HepG2 (cell line): ENCODE data around the gene UBASH3A. TPM values are rescaled to one million over a fixed set of nuclear protein-coding genes. Genes with fewer than 3 reads are reported as not detected.
A peak's percentile ranks its signal among the peaks of the same experiment; 100 is the strongest.

ENCODE experiments used
- BCL6 ChIP-seq: IDR thresholded peaks from 2 replicates; pipeline ENCODE4 v1.6.1; 2016; ENCODE audit warnings: missing genetic modification reagents, missing compliant biosample characterization
- BCLAF1 ChIP-seq: fragments of 450-650 bp; IDR thresholded peaks from 2 replicates; pipeline ENCODE4 v1.6.1; 2017; ENCODE audit warnings: mild to moderate bottlenecking
- EP300 ChIP-seq, 3 experiments: sonication (generic) in 1 of 3; formaldehyde crosslinking in 1 of 3; IDR thresholded peaks; 2 replicates each; pipeline versions ENCODE4 v1.5.1 to v1.6.1; 2011 to 2020; ENCODE audit warnings: low read depth in 2 of 3, low read length in 2 of 3, borderline replicate concordance in 1 of 3, improper control_type of control experiment in 1 of 3, mild to moderate bottlenecking in 1 of 3, missing genetic modification reagents in 1 of 3, moderate library complexity in 1 of 3
- FOSL2 ChIP-seq: sonication (generic); formaldehyde crosslinking; IDR thresholded peaks from 2 replicates; pipeline ENCODE4 v1.4.0; 2020; ENCODE audit warnings: missing genetic modification reagents
- PBX3 ChIP-seq: sonication (generic); formaldehyde crosslinking; IDR thresholded peaks from 2 replicates; pipeline ENCODE4 v1.8.1; 2023; ENCODE audit warnings: missing genetic modification reagents, inconsistent platforms, borderline replicate concordance
- RCOR2 ChIP-seq: IDR thresholded peaks from 2 replicates; pipeline ENCODE4 v1.6.1; 2016; ENCODE audit warnings: missing biosample characterization, missing genetic modification reagents
- SAP130 ChIP-seq: IDR thresholded peaks from 2 replicates; pipeline ENCODE4 v1.6.1; 2016; ENCODE audit warnings: low read depth
- ZBTB10 ChIP-seq: sonication (generic); formaldehyde crosslinking; IDR thresholded peaks from 2 replicates; pipeline ENCODE4 v1.4.0; 2020; ENCODE audit warnings: missing genetic modification reagents, borderline replicate concordance
- ZBTB33 ChIP-seq: sonication (generic); formaldehyde crosslinking; IDR thresholded peaks from 2 replicates; pipeline ENCODE4 v1.4.0; 2020; ENCODE audit warnings: missing genetic modification reagents
- ZMYM2 ChIP-seq: sonication (generic); formaldehyde crosslinking; IDR thresholded peaks from 2 replicates; pipeline ENCODE4 v1.8.0; 2022; ENCODE audit warnings: mild to moderate bottlenecking, missing genetic modification reagents
- ZNF10 ChIP-seq: sonication (generic); formaldehyde crosslinking; IDR thresholded peaks from 2 replicates; pipeline ENCODE4 v1.4.0; 2020; ENCODE audit warnings: mild to moderate bottlenecking, low read depth, missing genetic modification reagents, borderline replicate concordance
- ZNF281 ChIP-seq: sonication (generic); formaldehyde crosslinking; IDR thresholded peaks from 2 replicates; pipeline ENCODE4 v1.4.0; 2020; ENCODE audit warnings: missing genetic modification reagents, borderline replicate concordance
- ZNF639 ChIP-seq: conservative IDR thresholded peaks from 2 replicates; pipeline ENCODE4 v1.6.1; 2018; ENCODE audit warnings: missing genetic modification reagents
- ZSCAN12 ChIP-seq: sonication (generic); formaldehyde crosslinking; IDR thresholded peaks from 2 replicates; pipeline ENCODE4 v1.9.0; 2021; ENCODE audit warnings: mild to moderate bottlenecking, missing genetic modification reagents
- polyA plus RNA-seq, 8 experiments: library from polyadenylated mRNA; depleted of rRNA in 3 of 8; stranded (reverse) in 7 of 8; unstranded in 1 of 8; fragments of >200 nt; fragmentation: Illumina TruSeq in 4 of 8; extraction: Trizol in 4 of 8; gene quantifications; 2 replicates each; pipeline versions ENCODE4 v1.2.1 to v1.2.3, GENCODE V29; 2011 to 2016; ENCODE audit warnings: low read depth in 4 of 8, missing spikeins in 1 of 8, mixed read lengths in 1 of 8; ENCODE audit not compliant: insufficient read depth in 1 of 8
- total RNA-seq, 5 experiments: library from RNA; depleted of rRNA; stranded (reverse); fragments of >200 nt; fragmentation: Illumina TruSeq; extraction: Trizol; gene quantifications; 2 replicates each; pipeline ENCODE4 v1.2.3, GENCODE V29; 2016; ENCODE audit warnings: low read depth in 1 of 5

Gene UBASH3A
- total and polyA plus RNA-seq, 2 of the 13 experiments (the other 11 are each of a cell fraction or from before 2014, with no cell fraction given), result not detected

- TF ChIP-seq ZNF281 (CRISPR knock-in tag), result peak; percentile 64; the same call in 1 of the 2 replicates
- TF ChIP-seq BCLAF1, result no peak
- TF ChIP-seq ZSCAN12 (CRISPR knock-in tag), result no peak
- TF ChIP-seq BCL6 (CRISPR knock-in tag), result peak; percentile 34; the same call in 1 of the 2 replicates
- TF ChIP-seq ZBTB10 (CRISPR knock-in tag), result no peak
- TF ChIP-seq PBX3, result no peak
- peak in 1 of 2 experiments; percentile 39; a peak in 1 of 4 replicates for TF ChIP-seq EP300 (IDR thresholded peaks at IDR 0.05; ENCODE audit: low read depth in 2 of 2, low read length in 2 of 2)
- TF ChIP-seq EP300 (CRISPR knock-in tag; IDR thresholded peaks at IDR 0.05; ENCODE audit: borderline replicate concordance), result no peak
- no peak for TF ChIP-seq ZNF639 (CRISPR knock-in tag)
- no peak for TF ChIP-seq RCOR2 (CRISPR knock-in tag)
- no peak for TF ChIP-seq ZNF10
- TF ChIP-seq ZMYM2 (CRISPR knock-in tag), result no peak
- peak; percentile 89 for TF ChIP-seq FOSL2
- peak; percentile 32; the same call in 1 of the 2 replicates for TF ChIP-seq SAP130 (CRISPR knock-in tag)
- no peak for TF ChIP-seq ZBTB33
Observed at GRCh38 chr21:42366292-42367010, 37.3 kb upstream of the UBASH3A start, which contains the start of gene TFF1 (continued).
